Brain pericyte (primary cell): Measurements from ENCODE around the gene CFAP298.
A peak's percentile ranks its signal among the peaks of the same experiment; 100 is the strongest.
"Not testable (repeated sequence)": the region's sequence is repeated elsewhere in the genome, so short reads cannot be mapped to it uniquely, and the experiment has no call there.

ENCODE experiments used
- DNase-seq: peaks from one replicate; pipeline ENCODE4 v3.0.0-alpha.2; 2012; ENCODE audit warnings: low read depth, low spot score

Gene CFAP298, protein sequence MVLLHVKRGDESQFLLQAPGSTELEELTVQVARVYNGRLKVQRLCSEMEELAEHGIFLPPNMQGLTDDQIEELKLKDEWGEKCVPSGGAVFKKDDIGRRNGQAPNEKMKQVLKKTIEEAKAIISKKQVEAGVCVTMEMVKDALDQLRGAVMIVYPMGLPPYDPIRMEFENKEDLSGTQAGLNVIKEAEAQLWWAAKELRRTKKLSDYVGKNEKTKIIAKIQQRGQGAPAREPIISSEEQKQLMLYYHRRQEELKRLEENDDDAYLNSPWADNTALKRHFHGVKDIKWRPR

GRCh38 chr21:32612075-32612998 lies at the start of gene CFAP298:
CFAP298 (minus strand) TSS chr21:32612377; CDS start chr21:32612243, 134 bp downstream.
- peak; percentile 84 for DNase-seq

DNA sequence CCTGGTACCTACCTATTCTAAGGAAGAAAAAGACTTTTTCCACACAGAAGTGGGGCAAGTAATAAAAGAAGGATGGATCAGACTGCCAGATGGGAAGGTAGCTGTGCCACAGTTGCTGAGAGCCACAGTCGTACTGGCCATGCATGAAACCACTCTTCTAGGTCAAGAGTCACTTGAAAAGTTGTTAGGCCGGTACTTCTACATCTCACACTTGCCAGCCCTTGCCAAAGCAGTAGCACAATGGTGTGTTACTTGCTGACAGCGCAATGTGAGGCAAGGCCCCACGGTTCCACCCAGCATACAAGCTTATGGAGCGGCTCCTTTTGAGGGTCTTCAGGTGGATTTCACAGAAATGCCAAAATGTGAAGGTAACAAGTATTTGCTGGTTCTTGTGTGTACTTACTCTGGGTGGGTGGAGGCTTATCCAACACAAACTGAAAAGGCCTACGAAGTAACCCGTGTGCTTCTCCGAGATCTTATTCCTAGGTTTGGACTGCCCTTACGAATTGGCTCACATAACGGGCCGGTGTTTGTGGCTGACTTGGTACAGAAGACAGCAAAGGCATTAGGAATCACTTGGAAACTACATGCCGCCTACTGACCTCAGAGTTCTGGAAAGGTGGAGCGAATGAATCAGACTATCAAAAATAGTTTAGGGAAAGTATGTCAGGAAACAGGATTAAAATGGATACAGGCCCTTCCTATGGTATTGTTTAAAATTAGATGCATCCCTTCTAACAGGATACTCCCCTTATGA lies 49.0 kb upstream of the CFAP298 start:
- not testable (repeated sequence) for DNase-seq

- no peak for DNase-seq
These were observed 46.3 kb upstream of the CFAP298 start for GRCh38 chr21:32658524-32658923.

DNA sequence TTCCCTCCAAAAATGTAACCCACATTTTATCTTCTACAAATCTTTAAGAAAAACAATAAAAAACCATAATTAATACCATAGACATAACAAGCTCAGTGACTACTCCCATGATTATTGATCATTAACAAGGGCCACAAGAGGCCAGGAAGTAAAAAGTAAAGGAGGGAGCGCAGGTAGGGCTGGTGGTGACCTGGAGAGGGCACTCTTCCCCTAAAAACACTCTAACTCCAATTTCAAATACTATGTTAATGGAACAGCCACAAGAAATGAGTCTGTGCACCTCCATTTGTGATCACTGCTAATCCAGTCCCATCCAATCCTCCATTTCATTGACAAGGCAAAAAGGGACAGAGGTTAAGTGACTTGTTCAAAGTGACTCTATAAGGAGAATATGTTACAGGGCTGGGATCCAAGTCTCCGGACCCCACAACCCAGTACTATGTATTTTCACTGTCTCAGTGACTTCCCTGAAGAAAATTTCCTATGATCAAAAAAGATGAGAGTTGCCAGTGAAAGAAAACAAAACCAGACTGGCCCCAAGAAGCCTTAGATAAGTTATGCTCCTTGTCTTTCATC lies 41.2 kb upstream of the CFAP298 start:
- no peak for DNase-seq

DNA sequence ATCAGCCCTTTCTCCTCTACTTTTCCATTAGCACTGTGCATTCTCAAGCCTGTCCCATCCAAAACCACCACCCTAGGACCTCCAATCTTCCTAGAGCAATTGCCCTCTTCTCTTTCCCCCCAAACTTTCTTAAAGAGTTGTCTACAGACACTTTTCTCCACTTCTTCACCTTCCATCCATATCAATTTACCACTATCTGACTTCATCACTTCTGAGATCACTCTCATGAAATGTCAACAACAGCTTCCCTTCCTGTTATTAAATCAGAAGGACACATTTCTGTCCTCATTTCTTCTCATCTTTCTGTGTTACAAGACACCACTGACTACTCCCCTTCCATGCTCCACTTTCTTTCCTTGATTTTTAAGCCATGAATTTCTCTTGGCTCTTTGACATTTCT lies 36.0 kb upstream of the CFAP298 start:
- no peak for DNase-seq

DNA sequence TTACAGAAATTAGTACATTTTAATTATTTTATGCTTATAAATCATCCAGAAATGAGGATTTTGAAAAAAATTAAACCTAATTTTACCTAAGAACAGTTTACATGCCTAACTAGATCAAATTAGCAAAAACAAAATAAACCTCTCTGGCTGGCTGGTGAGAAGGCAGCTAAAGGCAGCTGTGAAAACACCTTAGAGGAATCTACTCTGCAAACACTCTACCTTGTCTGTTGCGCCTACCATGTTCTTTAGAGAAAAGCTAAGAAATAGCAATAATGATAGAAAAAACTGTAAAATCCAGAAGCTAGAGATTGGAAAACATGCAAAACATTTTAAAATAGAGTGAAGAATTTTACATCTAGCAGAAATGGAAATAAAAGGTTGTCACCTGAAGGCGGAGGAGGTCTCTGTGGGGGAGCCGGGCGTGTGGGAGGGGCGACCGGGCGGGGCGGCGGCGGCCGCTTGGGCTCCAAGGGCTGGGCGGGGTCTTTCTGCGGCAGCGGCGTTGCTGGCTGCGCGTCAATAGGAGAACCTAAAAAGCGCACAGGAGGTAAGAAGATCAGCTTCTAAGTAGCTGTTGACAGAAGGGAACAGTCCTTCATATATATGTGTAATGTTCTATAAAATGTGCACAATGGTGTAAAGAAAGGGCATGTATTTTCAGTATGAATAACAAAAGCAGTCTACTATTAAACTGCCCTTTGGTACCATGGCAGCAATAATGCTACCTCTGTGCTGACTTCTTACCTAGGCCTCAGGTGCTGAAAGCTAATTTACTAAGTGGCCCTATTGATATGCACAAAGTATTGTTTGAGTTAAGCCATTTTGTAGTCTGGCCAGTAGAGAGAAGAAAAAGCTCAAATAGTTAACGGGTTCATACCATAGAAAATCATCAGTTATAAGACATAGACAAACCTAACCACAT lies 33.3 kb upstream of the CFAP298 start:
- DNase-seq = no peak

DNA sequence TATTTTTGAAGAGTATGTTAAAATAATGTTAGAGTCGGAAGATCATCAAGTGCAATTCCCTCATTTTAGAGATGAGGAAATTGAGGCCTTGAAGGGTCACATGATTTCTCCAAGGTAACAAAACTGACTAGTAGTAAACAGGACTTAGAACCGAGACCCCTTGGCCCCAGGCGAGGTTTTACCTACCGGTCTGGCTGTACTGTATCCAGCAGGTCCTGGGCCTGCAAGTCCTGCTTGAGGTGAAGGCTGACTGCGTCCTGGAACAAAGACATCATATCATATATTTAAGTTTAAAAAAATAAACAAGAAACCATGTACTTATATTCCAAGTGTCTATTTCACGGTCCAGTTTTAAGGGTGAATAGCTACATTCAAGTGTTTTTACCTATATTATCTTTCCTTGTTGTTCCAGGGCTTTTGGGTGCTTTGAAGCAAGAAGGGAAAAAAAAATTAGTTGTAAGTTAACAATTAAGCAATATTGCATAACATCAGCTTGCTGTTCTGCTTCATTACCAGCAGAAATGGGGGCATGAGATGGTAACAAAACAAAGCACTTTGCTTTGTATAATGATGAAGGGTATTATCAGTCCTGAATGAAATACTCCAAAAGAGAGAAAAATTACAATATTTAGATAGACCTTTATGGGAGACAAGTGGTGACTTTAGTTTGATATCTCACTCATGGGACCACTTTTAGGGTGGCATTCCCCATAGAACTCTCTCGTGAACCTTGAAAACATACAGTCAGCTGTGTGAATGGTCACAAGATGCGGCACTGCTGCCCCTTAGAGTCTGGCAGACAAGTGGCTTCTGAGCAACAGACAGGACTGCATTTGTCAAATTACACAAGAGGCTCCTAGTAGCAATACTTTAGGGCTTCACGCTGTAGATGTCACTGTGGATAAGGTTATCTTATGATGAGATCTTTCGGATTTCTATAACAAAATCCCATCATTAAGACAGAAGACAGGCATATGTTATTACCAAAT lies 29.8 kb upstream of the CFAP298 start:
- DNase-seq = no peak

- no peak for DNase-seq
These were observed 14.5 kb upstream of the CFAP298 start for GRCh38 chr21:32626621-32627196.

- DNase-seq = not testable (repeated sequence)
These were observed 6.0 kb upstream of the CFAP298 start for GRCh38 chr21:32618218-32618617.

- no peak for DNase-seq
These were observed 1.4 kb upstream of the CFAP298 start for GRCh38 chr21:32613436-32614043.

DNA sequence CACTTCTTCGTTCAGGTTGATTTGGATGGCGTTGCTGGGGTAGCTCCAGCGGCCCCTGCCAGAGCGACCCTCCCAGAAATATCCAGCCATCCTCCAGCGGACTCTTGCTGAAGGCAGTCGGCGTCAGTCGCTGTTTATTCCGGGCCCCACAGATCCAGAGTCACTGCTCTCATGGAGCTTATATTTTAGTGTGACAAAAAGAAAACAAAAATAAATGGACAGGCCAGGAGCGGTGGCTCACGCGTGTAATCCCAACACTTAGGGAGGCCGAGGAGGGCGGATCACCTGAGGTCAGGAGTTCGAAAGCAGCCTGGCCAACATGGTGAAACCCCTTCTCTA lies 791 bp upstream of the CFAP298 start:
- DNase-seq = no peak

DNA sequence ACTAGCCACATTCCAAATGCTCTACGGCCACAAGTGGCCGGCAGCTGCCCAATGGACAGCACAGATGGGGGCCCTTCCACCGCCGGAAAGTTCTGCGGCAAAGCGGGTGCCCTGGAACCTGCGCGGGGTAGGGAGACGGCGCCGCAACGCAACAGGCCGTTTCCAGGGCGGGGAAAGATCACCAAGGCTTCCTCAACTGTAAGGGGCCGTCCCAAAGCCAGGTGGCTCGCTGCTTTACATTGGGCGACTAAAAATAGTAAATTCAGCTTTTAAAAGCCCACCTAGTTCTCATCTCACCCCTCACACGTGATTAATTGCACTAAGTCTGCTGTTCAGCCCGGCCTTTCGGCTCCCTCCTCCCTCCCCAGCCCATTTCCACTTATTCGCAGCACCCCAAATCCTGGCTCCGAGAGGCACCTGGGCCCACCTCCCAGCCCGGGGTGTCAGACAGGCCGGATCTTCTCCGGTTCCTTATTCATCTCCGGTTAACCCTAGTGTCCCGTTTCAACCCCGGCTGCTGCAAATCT lies 643 bp downstream of the CFAP298 start:
- DNase-seq = no peak

DNA sequence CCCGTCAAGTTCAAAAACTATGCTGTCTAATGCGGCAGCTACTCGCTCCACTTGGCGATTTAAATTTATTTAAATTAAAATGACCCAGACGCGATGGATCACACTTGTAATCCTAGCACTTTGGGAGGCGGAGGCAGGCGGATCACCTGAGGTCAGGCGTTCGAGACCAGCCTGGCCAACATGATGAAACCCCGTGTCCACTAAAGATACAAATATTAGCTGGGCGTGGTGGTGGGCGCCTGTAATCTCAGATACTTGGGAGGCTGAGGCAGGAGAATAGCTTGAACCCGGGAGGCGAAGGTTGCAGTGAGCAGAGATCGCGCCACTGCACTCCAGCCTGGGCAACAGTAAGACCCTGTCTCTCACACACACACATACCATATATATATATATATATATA lies 1.2 kb downstream of the CFAP298 start:
- DNase-seq = not testable (repeated sequence)

DNA sequence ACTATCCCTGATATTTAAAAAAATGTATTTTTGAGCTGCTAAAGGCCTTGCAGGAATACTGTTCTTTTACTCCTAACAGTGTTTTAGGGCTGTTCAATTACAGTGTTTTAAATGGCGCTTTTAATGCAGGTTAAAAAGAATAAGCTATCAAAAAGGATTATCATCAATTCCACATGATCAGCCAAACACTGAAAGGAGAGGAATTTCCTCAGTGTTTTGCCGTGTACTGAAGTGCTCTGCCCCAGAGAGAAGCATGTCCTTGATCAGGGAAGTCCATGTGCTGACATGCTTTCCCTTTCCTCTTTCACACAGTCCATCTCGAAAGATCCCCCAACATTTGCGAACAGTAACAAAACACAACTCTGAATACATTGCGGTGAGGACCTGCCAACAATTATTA lies 3.3 kb downstream of the CFAP298 start:
- no peak for DNase-seq

GRCh38 chr21:32605469-32605868 lies 6.7 kb downstream of the CFAP298 start:
- DNase-seq = no peak

- no peak for DNase-seq
These were observed 7.7 kb downstream of the CFAP298 start for GRCh38 chr21:32604464-32604863.

GRCh38 chr21:32603131-32603530 lies 9.0 kb downstream of the CFAP298 start:
- no peak for DNase-seq

DNA sequence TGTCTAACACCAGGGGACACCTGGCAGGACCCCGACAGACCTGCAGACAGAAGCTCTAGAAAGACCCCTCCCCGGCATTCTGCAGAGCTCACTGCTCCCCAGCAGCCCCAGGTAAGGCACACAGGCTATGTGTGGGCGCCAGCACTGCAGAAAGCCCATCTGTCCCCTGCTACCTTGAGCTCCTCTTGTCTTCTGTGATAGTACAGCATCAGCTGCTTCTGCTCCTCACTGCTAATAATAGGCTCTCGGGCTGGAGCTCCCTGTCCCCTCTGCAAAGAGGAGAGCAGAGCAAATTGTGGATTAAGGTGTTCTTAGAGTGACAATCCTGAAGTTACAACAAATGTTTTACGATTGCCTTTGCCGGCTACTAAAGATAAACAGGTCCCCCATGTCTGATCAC lies 10.1 kb downstream of the CFAP298 start:
- DNase-seq = no peak
